ENCODE results near the gene TARP.

Gene TARP

DNA sequence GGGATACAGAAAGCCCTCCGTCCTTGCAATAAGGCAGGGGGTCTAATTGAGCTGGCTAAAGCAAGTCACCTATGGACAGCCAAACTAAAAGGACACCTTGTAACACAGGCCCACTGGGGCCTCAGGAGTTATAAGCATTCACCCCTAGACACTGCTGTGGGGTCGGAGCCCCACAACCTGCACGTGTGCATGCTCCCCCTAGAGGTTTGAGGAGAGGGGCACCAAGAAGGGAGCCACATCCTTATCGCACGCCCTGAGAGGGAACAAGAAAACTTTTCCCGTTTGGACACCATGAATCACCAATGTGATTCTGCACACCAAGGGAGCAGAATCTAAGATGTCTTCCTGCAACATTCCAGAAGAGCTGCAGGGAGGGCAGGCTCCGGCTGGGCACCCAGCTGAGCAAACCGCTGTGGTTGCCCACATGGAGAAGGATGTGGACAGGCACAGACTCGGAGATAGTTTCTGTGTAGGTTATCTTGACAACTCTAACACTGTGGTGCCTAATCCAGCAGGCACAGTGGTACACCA, 17.7 kb upstream of the TARP start:
- DNase-seq (ENCODE audit: low spot score), result no peak
- WGBS, result 77% methylated on average over 9 of the region's 9 CpGs
- H3K9me3 ChIP-seq (ENCODE audit: control insufficient read depth in 4 of 4, low read length in 3 of 4), result no peaks in the 10 kb centered on the region
- H3K4me1 ChIP-seq (ENCODE audit: control insufficient read depth in 4 of 4, insufficient read depth in 4 of 4, low read length in 3 of 4), result no peaks in the 10 kb centered on the region
- H3K9ac ChIP-seq (ENCODE audit: low read depth in 1 of 2, low read length in 2 of 2), result no peak overlapping the region
- H3K4me3 ChIP-seq (ENCODE audit: low read depth in 1 of 3, low read length in 3 of 3), result no peak overlapping the region
- H3K36me3 ChIP-seq (ENCODE audit: control insufficient read depth in 4 of 4, insufficient read depth in 3 of 4, low read depth in 1 of 4, low read length in 3 of 4), result no peaks in the 10 kb centered on the region
- H3K27me3 ChIP-seq (ENCODE audit: control insufficient read depth in 4 of 4, insufficient read depth in 4 of 4, low read length in 3 of 4), result no peaks in the 10 kb centered on the region
- H3K27ac ChIP-seq (ENCODE audit: low read depth in 1 of 2, low read length in 2 of 2), result no peak overlapping the region
- TF ChIP-seq, protein P1, sequence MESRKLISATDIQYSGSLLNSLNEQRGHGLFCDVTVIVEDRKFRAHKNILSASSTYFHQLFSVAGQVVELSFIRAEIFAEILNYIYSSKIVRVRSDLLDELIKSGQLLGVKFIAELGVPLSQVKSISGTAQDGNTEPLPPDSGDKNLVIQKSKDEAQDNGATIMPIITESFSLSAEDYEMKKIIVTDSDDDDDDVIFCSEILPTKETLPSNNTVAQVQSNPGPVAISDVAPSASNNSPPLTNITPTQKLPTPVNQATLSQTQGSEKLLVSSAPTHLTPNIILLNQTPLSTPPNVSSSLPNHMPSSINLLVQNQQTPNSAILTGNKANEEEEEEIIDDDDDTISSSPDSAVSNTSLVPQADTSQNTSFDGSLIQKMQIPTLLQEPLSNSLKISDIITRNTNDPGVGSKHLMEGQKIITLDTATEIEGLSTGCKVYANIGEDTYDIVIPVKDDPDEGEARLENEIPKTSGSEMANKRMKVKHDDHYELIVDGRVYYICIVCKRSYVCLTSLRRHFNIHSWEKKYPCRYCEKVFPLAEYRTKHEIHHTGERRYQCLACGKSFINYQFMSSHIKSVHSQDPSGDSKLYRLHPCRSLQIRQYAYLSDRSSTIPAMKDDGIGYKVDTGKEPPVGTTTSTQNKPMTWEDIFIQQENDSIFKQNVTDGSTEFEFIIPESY (IDR thresholded peaks at IDR 0.05), result no peak
- TF ChIP-seq ATF3 (IDR thresholded peaks at IDR 0.05), result no peak
- TF ChIP-seq MAX (IDR thresholded peaks at IDR 0.05), result no peak
- TF ChIP-seq GABPA (IDR thresholded peaks at IDR 0.05 in 1 of 2, conservative IDR thresholded peaks at IDR 0.05 in 1 of 2), result no peak
- no peak for TF ChIP-seq HNF4G (IDR thresholded peaks at IDR 0.05)
- no peak for TF ChIP-seq RXRA (IDR thresholded peaks at IDR 0.05)
- no peak for TF ChIP-seq FOXA1 (IDR thresholded peaks at IDR 0.05)
- TF ChIP-seq JUND (IDR thresholded peaks at IDR 0.05), result no peak
- TF ChIP-seq EGR1 (IDR thresholded peaks at IDR 0.05; ENCODE audit: low read depth in 2 of 2), result no peak
- no peak for TF ChIP-seq TAF1 (conservative IDR thresholded peaks at IDR 0.05)

- no peaks in the 10 kb centered on the region for H3K36me3 ChIP-seq (ENCODE audit: control insufficient read depth in 4 of 4, insufficient read depth in 3 of 4, low read depth in 1 of 4, low read length in 3 of 4)
- H3K27me3 ChIP-seq (ENCODE audit: control insufficient read depth in 4 of 4, insufficient read depth in 4 of 4, low read length in 3 of 4), result peaks cover 0 to 4% (median 0%) of the 10 kb centered on the region in 4 donors
- WGBS, result 57% methylated on average over 8 of the region's 8 CpGs
- H3K27ac ChIP-seq (ENCODE audit: low read depth in 1 of 2, low read length in 2 of 2), result no peak overlapping the region
- no peak overlapping the region for H3K9ac ChIP-seq (ENCODE audit: low read depth in 1 of 2, low read length in 2 of 2)
- H3K9me3 ChIP-seq (ENCODE audit: control insufficient read depth in 4 of 4, low read length in 3 of 4), result no peaks in the 10 kb centered on the region
- TF ChIP-seq, protein P1 (IDR thresholded peaks at IDR 0.05), result no peak
- no peak overlapping the region for H3K4me3 ChIP-seq (ENCODE audit: low read depth in 1 of 3, low read length in 3 of 3)
- no peak for DNase-seq (ENCODE audit: low spot score)
- no peaks in the 10 kb centered on the region for H3K4me1 ChIP-seq (ENCODE audit: control insufficient read depth in 4 of 4, insufficient read depth in 4 of 4, low read length in 3 of 4)
Observed at GRCh38 chr7:38284553-38284952, 11.1 kb upstream of the TARP start.

- Histone ChIP-seq H3K9me3 (ENCODE audit: control insufficient read depth in 4 of 4, low read length in 3 of 4) (no peaks in the 10 kb centered on the region), H3K27me3 (ENCODE audit: control insufficient read depth in 4 of 4, insufficient read depth in 4 of 4, low read length in 3 of 4) (peaks cover 0 to 4% (median 0%) of the 10 kb centered on the region in 4 donors), H3K9ac (ENCODE audit: low read depth in 1 of 2, low read length in 2 of 2) (no peak overlapping the region), H3K36me3 (ENCODE audit: control insufficient read depth in 4 of 4, insufficient read depth in 3 of 4, low read depth in 1 of 4, low read length in 3 of 4) (no peaks in the 10 kb centered on the region), H3K4me1 (ENCODE audit: control insufficient read depth in 4 of 4, insufficient read depth in 4 of 4, low read length in 3 of 4) (no peaks in the 10 kb centered on the region), H3K27ac (ENCODE audit: low read depth in 1 of 2, low read length in 2 of 2) (no peak overlapping the region), H3K4me3 (ENCODE audit: low read depth in 1 of 3, low read length in 3 of 3) (no peak overlapping the region)
- DNase-seq (ENCODE audit: low spot score), result no peak
- WGBS, result 71% methylated on average over 1 of the region's 1 CpG
- TF ChIP-seq MAX (IDR thresholded peaks at IDR 0.05) (no peak), FOXA1 (IDR thresholded peaks at IDR 0.05) (no peak), SP1 (IDR thresholded peaks at IDR 0.05) (no peak), TAF1 (conservative IDR thresholded peaks at IDR 0.05) (no peak), REST (IDR thresholded peaks at IDR 0.05) (no peak), FOXA2 (IDR thresholded peaks at IDR 0.05) (no peak), RAD21 (IDR thresholded peaks at IDR 0.05) (no peak), RXRA (IDR thresholded peaks at IDR 0.05) (no peak), NR2F2 (IDR thresholded peaks at IDR 0.05) (no peak)
- TF ChIP-seq, protein P2, sequence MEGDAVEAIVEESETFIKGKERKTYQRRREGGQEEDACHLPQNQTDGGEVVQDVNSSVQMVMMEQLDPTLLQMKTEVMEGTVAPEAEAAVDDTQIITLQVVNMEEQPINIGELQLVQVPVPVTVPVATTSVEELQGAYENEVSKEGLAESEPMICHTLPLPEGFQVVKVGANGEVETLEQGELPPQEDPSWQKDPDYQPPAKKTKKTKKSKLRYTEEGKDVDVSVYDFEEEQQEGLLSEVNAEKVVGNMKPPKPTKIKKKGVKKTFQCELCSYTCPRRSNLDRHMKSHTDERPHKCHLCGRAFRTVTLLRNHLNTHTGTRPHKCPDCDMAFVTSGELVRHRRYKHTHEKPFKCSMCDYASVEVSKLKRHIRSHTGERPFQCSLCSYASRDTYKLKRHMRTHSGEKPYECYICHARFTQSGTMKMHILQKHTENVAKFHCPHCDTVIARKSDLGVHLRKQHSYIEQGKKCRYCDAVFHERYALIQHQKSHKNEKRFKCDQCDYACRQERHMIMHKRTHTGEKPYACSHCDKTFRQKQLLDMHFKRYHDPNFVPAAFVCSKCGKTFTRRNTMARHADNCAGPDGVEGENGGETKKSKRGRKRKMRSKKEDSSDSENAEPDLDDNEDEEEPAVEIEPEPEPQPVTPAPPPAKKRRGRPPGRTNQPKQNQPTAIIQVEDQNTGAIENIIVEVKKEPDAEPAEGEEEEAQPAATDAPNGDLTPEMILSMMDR (IDR thresholded peaks at IDR 0.05; ENCODE audit: low read depth, low read length, missing input control), result no peak
Observed at GRCh38 chr7:38283809-38284208, 10.4 kb upstream of the TARP start.
